IPS-20b (cell line): ENCODE measurements around the gene PWWP2A.

Experiments used
- H3K27ac ChIP-seq: one replicate; pipeline ENCODE4 v1.5.1; 2013; ENCODE audit warnings: low read length
- H3K27me3 ChIP-seq: 2 replicates; pipeline ENCODE4 v1.6.1; 2013; ENCODE audit warnings: mild to moderate bottlenecking, low read length, inconsistent platforms; ENCODE audit not compliant: insufficient read depth
- H3K36me3 ChIP-seq: 2 replicates; pipeline ENCODE4 v1.6.1; 2013; ENCODE audit warnings: low read depth, mild to moderate bottlenecking, inconsistent platforms, low read length, moderate library complexity; ENCODE audit not compliant: insufficient read depth
- H3K4me1 ChIP-seq: 2 replicates; pipeline ENCODE4 v1.6.1; 2013; ENCODE audit warnings: mild to moderate bottlenecking, control low read depth, inconsistent platforms, low read length, moderate library complexity; ENCODE audit not compliant: insufficient read depth
- H3K4me3 ChIP-seq: 2 replicates; pipeline ENCODE4 v1.5.1; 2013; ENCODE audit warnings: mild to moderate bottlenecking, low read length, inconsistent platforms
- H3K9ac ChIP-seq: 2 replicates; pipeline ENCODE4 v1.6.1; 2013; ENCODE audit warnings: low read depth, mild to moderate bottlenecking, inconsistent platforms, low read length, moderate library complexity
- H3K9me3 ChIP-seq: 2 replicates; pipeline ENCODE4 v1.6.1; 2013; ENCODE audit warnings: mild to moderate bottlenecking, low read depth, low read length, inconsistent platforms; ENCODE audit not compliant: insufficient read depth

The PWWP2A gene

GRCh38 chr5:160119905-160120266 is 636 bp upstream of the PWWP2A start:
- Histone ChIP-seq H3K27me3 (no peaks in the 10 kb centered on the region), H3K4me1 (peaks cover 9% of the 10 kb centered on the region; the same call in 1 of the 2 replicates), H3K9me3 (no peaks in the 10 kb centered on the region), H3K9ac (no peak overlapping the region), H3K4me3 (peak overlapping the region; percentile 49), H3K27ac (no peak overlapping the region), H3K36me3 (peaks cover 26% of the 10 kb centered on the region)

DNA sequence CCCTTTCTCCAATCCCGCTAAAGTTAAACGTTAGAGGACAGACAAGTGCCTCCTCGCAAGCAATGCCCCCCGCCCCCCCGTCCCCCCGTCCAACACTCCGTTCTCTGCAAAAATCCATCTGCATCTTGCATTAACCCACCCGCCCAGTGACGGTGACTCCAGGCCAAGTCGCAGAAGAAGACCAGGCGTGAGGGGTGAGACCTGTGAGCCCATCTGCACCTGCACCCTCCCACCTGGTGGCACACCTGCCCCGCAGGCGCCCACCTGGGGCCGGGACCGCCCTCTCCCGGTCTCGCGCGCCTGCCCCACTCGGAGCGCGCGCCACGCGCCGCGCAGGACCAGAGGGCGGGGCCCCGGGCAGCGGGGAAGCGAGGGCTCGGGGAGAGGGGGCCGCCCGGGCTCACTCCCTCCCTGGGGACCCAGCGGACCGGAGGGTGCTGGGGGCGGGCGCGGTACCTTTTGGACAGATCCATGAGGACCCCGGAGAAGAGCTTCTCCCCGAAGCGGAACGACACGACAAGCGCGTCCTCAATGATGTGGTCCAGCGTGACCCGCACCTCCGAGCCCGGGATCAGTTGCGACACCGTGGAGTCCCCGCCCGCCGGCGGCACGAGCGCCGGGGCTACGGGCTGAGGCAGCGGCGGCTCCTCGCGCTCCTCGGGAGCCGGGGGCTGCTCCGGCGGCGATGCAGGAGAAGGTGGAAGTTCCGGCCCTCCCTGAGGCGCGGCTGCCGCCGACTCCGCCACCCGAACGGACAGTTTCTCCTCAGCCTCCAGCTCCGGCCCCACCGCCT is 705 bp downstream of the PWWP2A start:
- Histone ChIP-seq H3K4me3 (peak overlapping the region; percentile 77), H3K4me1 (peaks cover 9% of the 10 kb centered on the region; the same call in 1 of the 2 replicates), H3K27me3 (no peaks in the 10 kb centered on the region), H3K36me3 (peaks cover 37% of the 10 kb centered on the region), H3K9me3 (no peaks in the 10 kb centered on the region), H3K9ac (peak overlapping the region; percentile 89), H3K27ac (no peak overlapping the region)

- H3K9ac ChIP-seq: no peak overlapping the region
These were observed 2.3 kb downstream of the PWWP2A start for GRCh38 chr5:160116991-160117390.

DNA sequence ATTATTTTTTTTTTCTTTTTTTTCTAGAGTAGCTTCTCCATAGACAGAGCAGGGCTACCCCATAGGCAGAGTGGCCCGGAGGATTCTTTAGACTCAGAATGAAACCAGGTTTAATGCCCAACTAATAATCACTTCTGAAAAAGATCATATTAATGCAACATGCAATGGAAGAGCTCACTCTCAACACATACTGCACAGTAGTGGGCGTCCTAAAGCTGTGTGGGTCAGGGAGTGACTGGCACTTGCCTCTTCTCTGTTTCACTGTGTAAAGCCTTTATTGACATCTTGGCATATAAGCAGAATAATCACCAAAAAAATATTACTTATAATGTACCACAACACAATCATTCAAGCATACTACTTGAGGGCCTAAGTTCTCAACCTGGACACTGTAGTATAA is 11.1 kb downstream of the PWWP2A start:
- H3K27me3 ChIP-seq: no peaks in the 10 kb centered on the region
- H3K36me3 ChIP-seq: peaks cover 82% of the 10 kb centered on the region
- H3K9me3 ChIP-seq: no peaks in the 10 kb centered on the region
- H3K4me3 ChIP-seq: no peak overlapping the region
- no peak overlapping the region for H3K9ac ChIP-seq
- H3K4me1 ChIP-seq: no peaks in the 10 kb centered on the region
- H3K27ac ChIP-seq: no peak overlapping the region

More at GRCh38 chr5:160116991-160117390, 2.3 kb downstream of the PWWP2A start:
- Histone ChIP-seq H3K9me3 (no peaks in the 10 kb centered on the region), H3K4me3 (no peak overlapping the region), H3K4me1 (peaks cover 9% of the 10 kb centered on the region; the same call in 1 of the 2 replicates), H3K27ac (no peak overlapping the region), H3K36me3 (peaks cover 52% of the 10 kb centered on the region), H3K27me3 (no peaks in the 10 kb centered on the region)

DNA sequence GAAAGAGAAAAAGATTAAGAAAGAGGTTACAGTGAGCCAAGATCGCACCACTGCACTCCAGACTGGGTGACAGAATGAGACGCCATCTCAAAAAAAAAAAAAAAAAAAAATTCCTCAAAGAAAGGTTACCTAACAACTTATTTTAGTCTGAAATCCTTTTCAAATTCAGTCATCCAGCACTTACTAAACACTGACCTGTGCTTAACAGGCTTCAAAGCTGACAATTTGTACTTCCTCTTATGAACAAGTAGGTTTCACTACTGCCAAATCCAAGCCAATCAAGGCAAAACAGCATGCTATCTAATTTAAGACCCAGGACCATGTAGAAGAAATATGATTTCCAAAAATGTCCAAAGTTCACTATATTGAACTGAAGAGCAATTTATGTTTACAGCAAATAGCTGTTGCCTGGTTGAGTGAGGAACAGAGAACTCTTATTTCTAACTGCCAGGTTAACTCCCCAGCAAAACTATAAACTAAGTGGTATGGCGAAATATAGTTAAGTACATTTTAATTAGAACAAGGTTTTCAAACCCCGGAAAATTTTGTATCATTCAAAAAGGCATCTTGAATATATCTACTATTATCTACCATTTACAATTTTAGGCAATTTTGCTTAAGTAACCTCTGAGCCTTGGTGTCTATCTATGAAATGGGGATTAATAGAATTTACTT is 13.4 kb downstream of the PWWP2A start:
- no peak overlapping the region for H3K9ac ChIP-seq
- no peak overlapping the region for H3K27ac ChIP-seq
- H3K27me3 ChIP-seq: no peaks in the 10 kb centered on the region
- H3K4me3 ChIP-seq: no peak overlapping the region
- no peaks in the 10 kb centered on the region for H3K4me1 ChIP-seq
- no peaks in the 10 kb centered on the region for H3K9me3 ChIP-seq
- H3K36me3 ChIP-seq: peaks cover 75% of the 10 kb centered on the region

DNA sequence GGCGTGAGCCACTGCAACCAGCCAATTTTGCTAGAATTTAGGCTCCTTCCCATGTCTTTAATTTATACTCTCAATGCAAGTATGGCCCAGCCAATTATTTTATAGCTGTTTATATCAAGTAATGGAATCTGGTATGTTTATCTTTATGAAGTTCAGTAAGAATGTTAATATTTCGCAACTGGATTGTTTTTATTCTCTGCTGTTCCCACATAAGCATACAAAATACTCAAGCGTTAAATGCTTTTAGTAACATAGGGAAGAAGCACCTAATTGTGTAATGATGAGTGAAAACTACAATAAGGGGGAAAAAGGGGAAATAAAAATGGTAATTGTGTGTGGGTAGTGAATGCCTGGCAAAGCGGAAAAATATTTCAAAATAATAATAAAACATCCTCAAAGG is 21.3 kb downstream of the PWWP2A start:
- no peak overlapping the region for H3K27ac ChIP-seq
- no peaks in the 10 kb centered on the region for H3K27me3 ChIP-seq
- no peak overlapping the region for H3K9ac ChIP-seq
- peaks cover 60% of the 10 kb centered on the region for H3K36me3 ChIP-seq
- H3K4me3 ChIP-seq: no peak overlapping the region
- no peaks in the 10 kb centered on the region for H3K4me1 ChIP-seq
- no peaks in the 10 kb centered on the region for H3K9me3 ChIP-seq

- Histone ChIP-seq H3K27me3 (no peaks in the 10 kb centered on the region), H3K4me1 (no peaks in the 10 kb centered on the region), H3K36me3 (peaks cover 68% of the 10 kb centered on the region), H3K9me3 (no peaks in the 10 kb centered on the region), H3K27ac (no peak overlapping the region), H3K4me3 (no peak overlapping the region), H3K9ac (no peak overlapping the region)
These were observed 23.1 kb downstream of the PWWP2A start for GRCh38 chr5:160096178-160096577.

GRCh38 chr5:160092960-160093707 is 26.1 kb downstream of the PWWP2A start:
- no peak overlapping the region for H3K4me3 ChIP-seq
- H3K27ac ChIP-seq: no peak overlapping the region
- H3K9ac ChIP-seq: no peak overlapping the region
- H3K36me3 ChIP-seq: peaks cover 59% of the 10 kb centered on the region
- H3K27me3 ChIP-seq: no peaks in the 10 kb centered on the region
- no peaks in the 10 kb centered on the region for H3K4me1 ChIP-seq
- no peaks in the 10 kb centered on the region for H3K9me3 ChIP-seq

DNA sequence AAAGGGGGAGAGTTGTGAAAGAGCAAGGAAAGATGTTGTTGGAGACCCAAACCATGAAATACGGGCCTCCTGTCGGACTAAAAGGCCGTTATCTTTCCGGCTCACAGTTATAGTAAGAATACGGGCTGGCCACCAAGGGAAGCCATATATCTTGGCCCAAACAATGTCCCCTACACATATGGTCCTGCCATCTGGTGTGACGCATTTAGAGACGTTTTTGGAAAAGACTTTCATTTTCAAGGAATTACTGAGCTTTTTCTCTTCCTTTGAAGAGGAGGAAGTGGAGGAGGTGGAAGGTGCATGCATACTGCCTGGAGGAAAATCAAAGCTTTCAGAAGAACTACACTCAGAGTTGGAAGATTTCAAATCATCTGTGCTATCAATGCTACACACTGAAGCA is 26.7 kb downstream of the PWWP2A start:
- Histone ChIP-seq H3K27me3 (no peaks in the 10 kb centered on the region), H3K36me3 (peaks cover 57% of the 10 kb centered on the region), H3K9me3 (no peaks in the 10 kb centered on the region), H3K9ac (no peak overlapping the region), H3K4me3 (no peak overlapping the region), H3K4me1 (no peaks in the 10 kb centered on the region), H3K27ac (no peak overlapping the region)

- Histone ChIP-seq H3K36me3 (peaks cover 39% of the 10 kb centered on the region), H3K27me3 (no peaks in the 10 kb centered on the region), H3K4me3 (no peak overlapping the region), H3K9ac (no peak overlapping the region), H3K27ac (no peak overlapping the region), H3K4me1 (no peaks in the 10 kb centered on the region), H3K9me3 (no peaks in the 10 kb centered on the region)
These were observed 29.2 kb downstream of the PWWP2A start for GRCh38 chr5:160090059-160090458.

DNA sequence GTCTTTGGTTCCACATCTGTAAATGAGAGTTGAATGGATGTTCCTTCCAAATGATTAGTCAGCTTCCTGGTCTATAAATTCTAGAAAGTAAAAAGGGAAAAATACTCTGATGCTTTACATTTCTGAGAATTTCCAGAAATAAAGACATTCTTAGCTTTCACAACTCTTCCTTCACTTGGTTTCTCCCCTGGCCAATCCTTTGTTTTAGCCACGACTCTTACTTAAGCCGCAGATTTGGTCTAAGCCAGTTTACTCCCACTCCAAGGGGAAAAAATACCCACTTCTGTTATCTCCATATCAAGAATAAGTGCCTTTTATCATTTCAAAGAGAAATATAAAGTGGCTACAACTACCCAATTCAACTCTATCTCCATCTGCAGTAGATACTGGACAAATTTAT is 29.7 kb downstream of the PWWP2A start:
- no peaks in the 10 kb centered on the region for H3K27me3 ChIP-seq
- no peaks in the 10 kb centered on the region for H3K9me3 ChIP-seq
- H3K4me1 ChIP-seq: no peaks in the 10 kb centered on the region
- peaks cover 38% of the 10 kb centered on the region for H3K36me3 ChIP-seq
- H3K9ac ChIP-seq: no peak overlapping the region
- no peak overlapping the region for H3K4me3 ChIP-seq
- H3K27ac ChIP-seq: no peak overlapping the region
